ENCODE data around the gene OPRL1. TPM values are rescaled to one million over a fixed set of nuclear protein-coding genes. Genes with fewer than 3 reads are reported as not detected.

The OPRL1 gene
- total RNA-seq, 1 experiment from 2014 or later, result 1.5 TPM

- no peaks in the 10 kb centered on the region for H3K9me2 ChIP-seq (ENCODE audit: insufficient read depth)
- TF ChIP-seq CTCF (conservative IDR thresholded peaks at IDR 0.05) (no peak), EZH2 (IDR thresholded peaks at IDR 0.05; ENCODE audit: low read depth) (no peak)
- intact Hi-C loops (cut with micrococcal nuclease; ENCODE audit: unreplicated experiment), result no loop called here
- H3K9me3 ChIP-seq (ENCODE audit: insufficient read depth, low read depth), result no peaks in the 10 kb centered on the region
- H3K4me2 ChIP-seq, result no peak overlapping the region
- POLR2A ChIA-PET (ENCODE audit: unreplicated experiment), result no interaction called here
- no TSS peak for BruUV-seq (replicated peaks)
- no peak overlapping the region for H3K4me3 ChIP-seq
- H3K4me1 ChIP-seq (replicated peaks; ENCODE audit: insufficient read depth), result no peaks in the 10 kb centered on the region
- H3K36me3 ChIP-seq (ENCODE audit: low read depth), result no peaks in the 10 kb centered on the region
- no peaks in the 10 kb centered on the region for H3F3A ChIP-seq (ENCODE audit: insufficient read depth, low read depth)
- no peak overlapping the region for H3K27ac ChIP-seq
- no peaks in the 10 kb centered on the region for H3K79me2 ChIP-seq (ENCODE audit: low read depth)
- no peaks in the 10 kb centered on the region for H4K20me1 ChIP-seq (ENCODE audit: insufficient read depth)
- CTCF ChIA-PET, result no interaction called here
- peaks cover 47% of the 10 kb centered on the region for H3K27me3 ChIP-seq (ENCODE audit: insufficient read depth, low read depth)
- no peak for DNase-seq
- H2AFZ ChIP-seq, result no peak overlapping the region
Measured at GRCh38 chr20:64096535-64096934, 16.7 kb downstream of the OPRL1 start.

GRCh38 chr20:64098471-64099013 is 18.7 kb downstream of the OPRL1 start:
- Histone ChIP-seq H3K79me2 (ENCODE audit: low read depth) (no peaks in the 10 kb centered on the region), H3K4me3 (no peak overlapping the region), H3K4me1 (replicated peaks; ENCODE audit: insufficient read depth) (no peaks in the 10 kb centered on the region), H3K27ac (no peak overlapping the region), H3K4me2 (no peak overlapping the region), H3K27me3 (ENCODE audit: insufficient read depth, low read depth) (peaks cover 65% of the 10 kb centered on the region), H2AFZ (no peak overlapping the region), H3K9me2 (ENCODE audit: insufficient read depth) (no peaks in the 10 kb centered on the region), H3K36me3 (ENCODE audit: low read depth) (no peaks in the 10 kb centered on the region), H3F3A (ENCODE audit: insufficient read depth, low read depth) (no peaks in the 10 kb centered on the region), H4K20me1 (ENCODE audit: insufficient read depth) (no peaks in the 10 kb centered on the region), H3K9me3 (ENCODE audit: insufficient read depth, low read depth) (no peaks in the 10 kb centered on the region)
- ChIA-PET POLR2A (ENCODE audit: unreplicated experiment) (no interaction called here), CTCF (no interaction called here)
- TF ChIP-seq EZH2 (IDR thresholded peaks at IDR 0.05; ENCODE audit: low read depth), result no peak
- TF ChIP-seq CTCF (conservative IDR thresholded peaks at IDR 0.05), result no peak
- intact Hi-C loops (cut with micrococcal nuclease; ENCODE audit: unreplicated experiment), result no loop called here
- BruUV-seq (replicated peaks), result no TSS peak
- DNase-seq, result peak in 1 of 2 experiments; percentile 13

GRCh38 chr20:64099086-64099786 is 19.4 kb downstream of the OPRL1 start:
- no peaks in the 10 kb centered on the region for H3F3A ChIP-seq (ENCODE audit: insufficient read depth, low read depth)
- BruUV-seq (replicated peaks), result no TSS peak
- POLR2A ChIA-PET (ENCODE audit: unreplicated experiment), result no interaction called here
- H3K9me2 ChIP-seq (ENCODE audit: insufficient read depth), result no peaks in the 10 kb centered on the region
- no peaks in the 10 kb centered on the region for H3K4me1 ChIP-seq (replicated peaks; ENCODE audit: insufficient read depth)
- H3K79me2 ChIP-seq (ENCODE audit: low read depth), result no peaks in the 10 kb centered on the region
- H4K20me1 ChIP-seq (ENCODE audit: insufficient read depth), result no peaks in the 10 kb centered on the region
- H3K4me3 ChIP-seq, result no peak overlapping the region
- H2AFZ ChIP-seq, result no peak overlapping the region
- CTCF ChIA-PET, result interaction anchor here (0.6 kb wide), 1 partner anchor 121 kb away, joined by 3 read pairs; no protein-coding TSS in a partner anchor
- no peaks in the 10 kb centered on the region for H3K9me3 ChIP-seq (ENCODE audit: insufficient read depth, low read depth)
- H3K4me2 ChIP-seq, result no peak overlapping the region
- peak in 1 of 2 experiments; percentile 27 for DNase-seq
- H3K27ac ChIP-seq, result no peak overlapping the region
- no peaks in the 10 kb centered on the region for H3K36me3 ChIP-seq (ENCODE audit: low read depth)
- intact Hi-C loops (cut with micrococcal nuclease; ENCODE audit: unreplicated experiment), result no loop called here
- peaks cover 72% of the 10 kb centered on the region for H3K27me3 ChIP-seq (ENCODE audit: insufficient read depth, low read depth)
- TF ChIP-seq CTCF (conservative IDR thresholded peaks at IDR 0.05), result no peak
- no peak for TF ChIP-seq EZH2 (IDR thresholded peaks at IDR 0.05; ENCODE audit: low read depth)

Data from PC-9 (cell line).